ENCODE measurements around the gene RAD51B. TPM values are rescaled to one million over a fixed set of nuclear protein-coding genes. Genes with fewer than 3 reads are reported as not detected.

The RAD51B gene
- total and polyA plus RNA-seq, 3 donors from 2014 or later = 5.5 to 22.5 (median 19.1) TPM

GRCh38 chr14:68401855-68402254 lies 582.3 kb downstream of the RAD51B start:
- no peak for TF ChIP-seq CTCF (IDR thresholded peaks at IDR 0.05)
- no peak for TF ChIP-seq POLR2A (IDR thresholded peaks at IDR 0.05)
- no peaks in the 10 kb centered on the region for H3K27me3 ChIP-seq
- 79 to 81% methylated on average over 4 of the region's 4 CpGs for WGBS, 2 donors
- intact Hi-C loops (cut with DNase I; ENCODE audit: low total_unique reads) = no loop called here
- no peak overlapping the region for H3K27ac ChIP-seq
- H3K4me3 ChIP-seq = no peak overlapping the region
- peaks cover 50% of the 10 kb centered on the region for H3K4me1 ChIP-seq
- no peaks in the 10 kb centered on the region for H3K9me3 ChIP-seq
- no peaks in the 10 kb centered on the region for H3K36me3 ChIP-seq (ENCODE audit: low read depth, missing control alignments)
- DNase-seq = no peak

GRCh38 chr14:68402525-68403101 lies 583.0 kb downstream of the RAD51B start:
- Histone ChIP-seq H3K36me3 (ENCODE audit: low read depth, missing control alignments) (no peaks in the 10 kb centered on the region), H3K9me3 (no peaks in the 10 kb centered on the region), H3K27me3 (no peaks in the 10 kb centered on the region), H3K4me3 (no peak overlapping the region), H3K4me1 (peaks cover 44% of the 10 kb centered on the region), H3K27ac (peak overlapping the region in 1 of 2 donors; percentile 52)
- TF ChIP-seq CTCF (IDR thresholded peaks at IDR 0.05) = no peak
- no peak for TF ChIP-seq POLR2A (IDR thresholded peaks at IDR 0.05)
- DNase-seq = no peak
- WGBS, 2 donors = 63 to 70% methylated on average over 7 of the region's 7 CpGs
- intact Hi-C loops (cut with DNase I; ENCODE audit: low total_unique reads) = no loop called here

GRCh38 chr14:68403191-68404145 lies 583.9 kb downstream of the RAD51B start:
- H3K27ac ChIP-seq = peak overlapping the region in 1 of 2 donors; percentile 52
- no peaks in the 10 kb centered on the region for H3K9me3 ChIP-seq
- WGBS, 2 donors = 28 to 41% methylated on average over 4 of the region's 4 CpGs
- peaks cover 38% of the 10 kb centered on the region for H3K4me1 ChIP-seq
- TF ChIP-seq CTCF (IDR thresholded peaks at IDR 0.05) (no peak), POLR2A (IDR thresholded peaks at IDR 0.05) (no peak)
- H3K27me3 ChIP-seq = no peaks in the 10 kb centered on the region
- DNase-seq = no peak
- H3K36me3 ChIP-seq (ENCODE audit: low read depth, missing control alignments) = no peaks in the 10 kb centered on the region
- intact Hi-C loops (cut with DNase I; ENCODE audit: low total_unique reads) = no loop called here
- H3K4me3 ChIP-seq = no peak overlapping the region

- no peak for DNase-seq
- no peak for TF ChIP-seq POLR2A (IDR thresholded peaks at IDR 0.05)
- no peak for TF ChIP-seq CTCF (IDR thresholded peaks at IDR 0.05)
- H3K27me3 ChIP-seq = no peaks in the 10 kb centered on the region
- intact Hi-C loops (cut with DNase I; ENCODE audit: low total_unique reads) = no loop called here
- no peak overlapping the region for H3K4me3 ChIP-seq
- WGBS, 2 donors = 68 to 72% methylated on average over 1 of the region's 1 CpG
- no peaks in the 10 kb centered on the region for H3K36me3 ChIP-seq (ENCODE audit: low read depth, missing control alignments)
- peaks cover 38% of the 10 kb centered on the region for H3K4me1 ChIP-seq
- no peaks in the 10 kb centered on the region for H3K9me3 ChIP-seq
- peak overlapping the region in 1 of 2 donors; percentile 52 for H3K27ac ChIP-seq
Measured at GRCh38 chr14:68404146-68404527, 584.6 kb downstream of the RAD51B start.
